GM12892 (cell line): ENCODE results near the gene IMMP2L.

ENCODE experiments used
- POLR2AphosphoS5 ChIP-seq: IDR thresholded peaks from 2 replicates; pipeline ENCODE4 v1.6.1; 2011; ENCODE audit warnings: low read depth, low read length, control low read depth
- TAF1 ChIP-seq: IDR thresholded peaks from 2 replicates; pipeline ENCODE4 v1.6.1; 2011; ENCODE audit warnings: low read depth, mild to moderate bottlenecking, control low read depth, low read length, borderline replicate concordance

DNA sequence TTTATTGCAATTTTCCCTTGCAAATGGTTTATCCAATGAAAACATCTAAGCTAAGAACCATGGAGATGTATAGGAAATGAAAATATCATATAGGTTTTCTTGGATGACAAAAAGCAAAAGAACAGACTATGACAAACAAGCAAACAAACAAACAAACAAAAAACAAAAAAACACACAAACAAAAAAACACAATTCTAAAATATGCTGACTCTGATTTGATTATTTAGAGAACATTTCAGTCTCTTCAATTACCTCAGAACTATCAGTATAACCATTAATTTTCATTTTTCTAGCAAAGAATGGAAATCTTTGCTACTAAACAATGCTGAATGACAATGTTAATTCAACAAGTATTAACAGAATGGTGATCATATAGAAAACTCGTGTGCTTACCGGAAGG lies 840.9 kb downstream of the IMMP2L start:
- TF ChIP-seq TAF1 = no peak
- no peak for TF ChIP-seq POLR2AphosphoS5
